OCI-LY7 (cell line): ENCODE data around the gene VSIG1. TPM values are rescaled to one million over a fixed set of nuclear protein-coding genes. Genes with fewer than 3 reads are reported as not detected.

Source experiments
- Bru-seq: library from RNA; stranded (reverse); fragments of 400-500 nt; gene quantifications from one replicate; lab custom pipeline; 2021; lab: Mats Ljungman, UMichigan
- BruChase-seq, 2 experiments: library from RNA; stranded (reverse); fragments of 400-500 nt; gene quantifications; one replicate each; lab custom pipeline; 2021; lab: Mats Ljungman, UMichigan
- BruUV-seq: library from RNA; stranded (reverse); fragments of 400-500 nt; replicated peaks from 2 replicates; lab custom pipeline; 2021; lab: Mats Ljungman, UMichigan
- CTCF ChIA-PET: fragments of 300-600 bp; sonication (Branson Sonifier 250); formaldehyde crosslinking; loops from one replicate; lab custom pipeline; 2022; ENCODE audit warnings: antibody characterized with exemption; ENCODE audit not compliant: unreplicated experiment; lab: Charles Lee
- POLR2A ChIA-PET: fragments of 300-600 bp; sonication (Branson Sonifier 250); formaldehyde crosslinking; loops from one replicate; lab custom pipeline; 2022; ENCODE audit warnings: antibody characterized with exemption; lab: Charles Lee
- DNase-seq: peaks from one replicate; pipeline ENCODE4 v3.0.0-alpha.2; 2015; ENCODE audit warnings: low spot score
- H2AFZ ChIP-seq: fragments of 200-600 bp; sonication (generic), shearing (Covaris generic); 2 replicates; pipeline ENCODE4 v1.6.1; 2014; ENCODE audit warnings: mild to moderate bottlenecking, antibody characterized with exemption, low read length, moderate library complexity
- H3K27ac ChIP-seq: fragments of 200-600 bp; sonication (generic); 2 replicates; pipeline ENCODE4 v1.5.1; 2014; ENCODE audit warnings: mixed run types, low read depth, mild to moderate bottlenecking, moderate library complexity, low read length, inconsistent platforms; ENCODE audit not compliant: poor library complexity, severe bottlenecking
- H3K36me3 ChIP-seq: fragments of 200-600 bp; sonication (generic); 2 replicates; pipeline ENCODE4 v1.6.1; 2014; ENCODE audit warnings: mild to moderate bottlenecking, antibody characterized with exemption, low read length, moderate library complexity, mixed read lengths; ENCODE audit not compliant: insufficient read depth
- H3K4me1 ChIP-seq: fragments of 200-600 bp; sonication (generic); 2 replicates; pipeline ENCODE4 v1.5.1; 2014; ENCODE audit warnings: mild to moderate bottlenecking, low read length; ENCODE audit not compliant: insufficient read depth, poor library complexity, severe bottlenecking
- H3K4me2 ChIP-seq: fragments of 200-600 bp; sonication (generic); 2 replicates; pipeline ENCODE4 v1.6.1; 2014; ENCODE audit warnings: mild to moderate bottlenecking, low read length
- H3K4me3 ChIP-seq: fragments of 200-600 bp; sonication (generic); 2 replicates; pipeline ENCODE4 v1.5.1; 2014; ENCODE audit warnings: mild to moderate bottlenecking, low read depth, low read length; ENCODE audit not compliant: poor library complexity, severe bottlenecking
- H3K79me2 ChIP-seq: fragments of 200-600 bp; sonication (generic); 2 replicates; pipeline ENCODE4 v1.6.1; 2016; ENCODE audit warnings: low read depth, mild to moderate bottlenecking, low read length, moderate library complexity, mixed read lengths; ENCODE audit not compliant: insufficient read depth
- H3K9me2 ChIP-seq: fragments of 200-600 bp; sonication (generic); 2 replicates; pipeline ENCODE4 v1.6.1; 2016; ENCODE audit warnings: mild to moderate bottlenecking, low read length, mixed read lengths; ENCODE audit not compliant: insufficient read depth
- H3K9me3 ChIP-seq: fragments of 200-600 bp; sonication (generic); 2 replicates; pipeline ENCODE4 v1.6.1; 2014; ENCODE audit warnings: mild to moderate bottlenecking, mixed run types, low read length, mixed read lengths
- H4K20me1 ChIP-seq: fragments of 200-600 bp; sonication (generic); 2 replicates; pipeline ENCODE4 v1.6.1; 2014; ENCODE audit warnings: mild to moderate bottlenecking, antibody characterized with exemption, low read length, moderate library complexity, mixed read lengths; ENCODE audit not compliant: insufficient read depth
- EZH2phosphoT487 ChIP-seq: fragments of 200-600 bp; sonication (generic); IDR thresholded peaks from 2 replicates; pipeline ENCODE4 v1.6.1; 2018; ENCODE audit warnings: low read depth, borderline replicate concordance, mild to moderate bottlenecking, mixed run types, antibody characterized with exemption, low read length, moderate library complexity, mixed read lengths
- intact Hi-C: fragments of 100-400 bp; cut with micrococcal nuclease; formaldehyde crosslinking; loops from one replicate; pipeline ENCODE4 v1.10.0; 2022; ENCODE audit not compliant: unreplicated experiment
- long read RNA-seq: library from polyadenylated mRNA; stranded (forward); transcript quantifications from one replicate; pipeline ENCODE4 v2.0.0, GENCODE V29; 2022
- total RNA-seq, 2 experiments: library from RNA; depleted of rRNA in 1 of 2; stranded (reverse); fragments of >200 nt in 1 of 2; shearing (Covaris generic) in 1 of 2; gene quantifications; 2 replicates each; pipeline ENCODE4 v1.2.3, GENCODE V29; 2014 to 2022
- TF ChIP-seq, protein P1 (sequence below): fragments of 200-600 bp; sonication (generic); conservative IDR thresholded peaks from 2 replicates; pipeline ENCODE4 v1.5.1; 2014; ENCODE audit warnings: mild to moderate bottlenecking, antibody characterized with exemption, low read length, moderate library complexity, mixed read lengths

VSIG1 gene
- total RNA-seq (2014; rRNA removed; shearing (Covaris generic)), result not detected in 2 replicates
- total RNA-seq (2022), result not detected in 2 replicates
- not detected for Bru-seq, nascent RNA
- BruChase-seq, experiment 1, labeled RNA remaining after a 6-hour chase, result not detected
- not detected for BruChase-seq, experiment 2, labeled RNA remaining after a 2-hour chase
- long read RNA-seq, result 0 reads

GRCh38 chrX:108044554-108045256, at the start of gene VSIG1:
Gene VSIG1, plus strand, starts transcription at chrX:108045065. Its CDS starts 66 bp downstream, at chrX:108045131.
- H4K20me1 ChIP-seq, result no peaks in the 10 kb centered on the region
- no peaks in the 10 kb centered on the region for H3K9me2 ChIP-seq
- ChIA-PET CTCF (no interaction called here), POLR2A (no interaction called here)
- TF ChIP-seq EZH2phosphoT487, result no peak
- TF ChIP-seq, protein P1, sequence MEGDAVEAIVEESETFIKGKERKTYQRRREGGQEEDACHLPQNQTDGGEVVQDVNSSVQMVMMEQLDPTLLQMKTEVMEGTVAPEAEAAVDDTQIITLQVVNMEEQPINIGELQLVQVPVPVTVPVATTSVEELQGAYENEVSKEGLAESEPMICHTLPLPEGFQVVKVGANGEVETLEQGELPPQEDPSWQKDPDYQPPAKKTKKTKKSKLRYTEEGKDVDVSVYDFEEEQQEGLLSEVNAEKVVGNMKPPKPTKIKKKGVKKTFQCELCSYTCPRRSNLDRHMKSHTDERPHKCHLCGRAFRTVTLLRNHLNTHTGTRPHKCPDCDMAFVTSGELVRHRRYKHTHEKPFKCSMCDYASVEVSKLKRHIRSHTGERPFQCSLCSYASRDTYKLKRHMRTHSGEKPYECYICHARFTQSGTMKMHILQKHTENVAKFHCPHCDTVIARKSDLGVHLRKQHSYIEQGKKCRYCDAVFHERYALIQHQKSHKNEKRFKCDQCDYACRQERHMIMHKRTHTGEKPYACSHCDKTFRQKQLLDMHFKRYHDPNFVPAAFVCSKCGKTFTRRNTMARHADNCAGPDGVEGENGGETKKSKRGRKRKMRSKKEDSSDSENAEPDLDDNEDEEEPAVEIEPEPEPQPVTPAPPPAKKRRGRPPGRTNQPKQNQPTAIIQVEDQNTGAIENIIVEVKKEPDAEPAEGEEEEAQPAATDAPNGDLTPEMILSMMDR, result no peak
- intact Hi-C loops, result no loop called here
- H3K4me3 ChIP-seq, result no peak within 1 kb of the TSS
- BruUV-seq, result no TSS peak
- H2AFZ ChIP-seq, result no peak within 1 kb of the TSS
- no peaks in the 10 kb centered on the region for H3K36me3 ChIP-seq
- H3K79me2 ChIP-seq, result no peaks in the 10 kb centered on the region
- no peak within 1 kb of the TSS for H3K4me2 ChIP-seq
- H3K27ac ChIP-seq, result no peak within 1 kb of the TSS
- H3K4me1 ChIP-seq, result no peaks in the 10 kb centered on the region
- no peak for DNase-seq
- H3K9me3 ChIP-seq, result no peaks in the 10 kb centered on the region

DNA sequence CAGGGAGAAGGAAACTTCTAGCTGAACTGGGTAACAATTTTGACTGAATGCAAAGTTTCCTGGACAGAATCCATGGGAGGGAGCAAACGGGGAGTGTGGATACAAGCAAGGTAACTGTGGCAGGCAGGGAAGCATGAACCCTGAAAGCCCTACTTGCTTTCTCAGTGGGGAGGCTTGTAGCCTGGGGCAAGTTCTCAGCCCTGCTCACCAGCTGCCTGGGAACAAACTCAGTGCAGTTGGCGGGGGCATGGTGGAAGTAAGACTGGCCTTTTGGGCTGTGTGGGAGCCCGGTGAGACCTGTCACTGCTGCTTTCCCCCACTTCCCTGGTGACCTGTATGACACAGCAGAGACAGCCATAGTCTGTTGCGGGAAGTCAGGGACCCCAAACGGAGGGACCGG, 48.7 kb upstream of the VSIG1 start:
- Histone ChIP-seq H3K4me3 (no peak overlapping the region), H4K20me1 (no peaks in the 10 kb centered on the region), H2AFZ (no peak overlapping the region), H3K36me3 (no peaks in the 10 kb centered on the region), H3K4me2 (no peak overlapping the region), H3K4me1 (no peaks in the 10 kb centered on the region), H3K9me3 (no peaks in the 10 kb centered on the region), H3K79me2 (no peaks in the 10 kb centered on the region), H3K27ac (no peak overlapping the region), H3K9me2 (no peaks in the 10 kb centered on the region)
- TF ChIP-seq, protein P1, result no peak
- no peak for TF ChIP-seq EZH2phosphoT487
- DNase-seq, result no peak
- no TSS peak for BruUV-seq
- CTCF ChIA-PET, result no interaction called here
- intact Hi-C loops, result no loop called here
- POLR2A ChIA-PET, result no interaction called here

- POLR2A ChIA-PET, result no interaction called here
These were observed 44.1 kb upstream of the VSIG1 start for GRCh38 chrX:108000751-108001150.

More at GRCh38 chrX:108000751-108001150, 44.1 kb upstream of the VSIG1 start:
- CTCF ChIA-PET, result no interaction called here
- intact Hi-C loops, result no loop called here
- Histone ChIP-seq H3K4me1 (no peaks in the 10 kb centered on the region), H3K4me3 (no peak overlapping the region), H4K20me1 (no peaks in the 10 kb centered on the region), H2AFZ (no peak overlapping the region), H3K36me3 (no peaks in the 10 kb centered on the region), H3K4me2 (no peak overlapping the region), H3K79me2 (no peaks in the 10 kb centered on the region), H3K27ac (no peak overlapping the region), H3K9me3 (no peaks in the 10 kb centered on the region), H3K9me2 (no peaks in the 10 kb centered on the region)
- no peak for DNase-seq
- BruUV-seq, result no TSS peak
- TF ChIP-seq, protein P1, result no peak
- TF ChIP-seq EZH2phosphoT487, result no peak
